Brain microvascular endothelial cell (primary cell): ENCODE results near the gene PYCR2.

Source experiments
- DNase-seq: peaks from one replicate; pipeline ENCODE4 v3.0.0-alpha.2; 2020
- H3K27ac ChIP-seq: fragments of 250-450 bp; sonication (Bioruptor Pico); 2 replicates; pipeline ENCODE4 v1.5.1; 2020; ENCODE audit warnings: mild to moderate bottlenecking, moderate library complexity
- H3K27me3 ChIP-seq: fragments of 250-450 bp; sonication (Bioruptor Pico); replicated peaks from 2 replicates; pipeline ENCODE4 v1.5.1; 2020; ENCODE audit warnings: mild to moderate bottlenecking
- H3K36me3 ChIP-seq: fragments of 250-450 bp; sonication (Bioruptor Pico); replicated peaks from 2 replicates; pipeline ENCODE4 v1.5.1; 2020; ENCODE audit warnings: mild to moderate bottlenecking
- H3K4me3 ChIP-seq: 2 replicates; pipeline ENCODE4 v1.5.1; 2011; ENCODE audit warnings: low read depth, mild to moderate bottlenecking, control low read depth, low read length, moderate library complexity
- in situ Hi-C: cut with HindIII; loops from 2 replicates; pipeline ENCODE4 v1.10.0; 2017; ENCODE audit warnings: low sequenced_read_pairs, low pct_ligation_motif_present
- TF ChIP-seq, protein P1 (sequence below): IDR thresholded peaks from 2 replicates; pipeline ENCODE4 v1.5.1; 2011; ENCODE audit warnings: low read depth, mild to moderate bottlenecking, moderate library complexity, low read length, control low read depth, inconsistent platforms; ENCODE audit errors: missing control alignments

The PYCR2 gene

DNA sequence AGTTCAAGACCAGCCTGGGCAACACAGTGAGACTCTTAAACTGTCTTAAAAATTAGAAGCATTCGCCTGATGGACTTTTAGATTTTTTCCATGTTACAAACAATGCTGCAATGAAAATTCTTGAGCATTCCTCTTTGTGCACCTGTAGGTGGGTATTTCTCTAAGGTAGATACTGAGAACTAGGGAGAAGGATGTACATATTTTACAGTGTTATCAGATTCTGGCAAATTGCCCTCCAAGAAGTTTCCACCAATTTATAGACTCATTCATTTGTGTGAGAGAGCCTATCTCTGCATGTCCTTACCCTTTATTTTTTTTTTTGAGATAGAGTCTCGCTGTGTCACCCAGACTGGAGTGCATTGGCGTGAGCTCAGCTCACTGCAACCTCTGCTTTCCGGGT is 29.3 kb upstream of the PYCR2 start:
- TF ChIP-seq, protein P1, sequence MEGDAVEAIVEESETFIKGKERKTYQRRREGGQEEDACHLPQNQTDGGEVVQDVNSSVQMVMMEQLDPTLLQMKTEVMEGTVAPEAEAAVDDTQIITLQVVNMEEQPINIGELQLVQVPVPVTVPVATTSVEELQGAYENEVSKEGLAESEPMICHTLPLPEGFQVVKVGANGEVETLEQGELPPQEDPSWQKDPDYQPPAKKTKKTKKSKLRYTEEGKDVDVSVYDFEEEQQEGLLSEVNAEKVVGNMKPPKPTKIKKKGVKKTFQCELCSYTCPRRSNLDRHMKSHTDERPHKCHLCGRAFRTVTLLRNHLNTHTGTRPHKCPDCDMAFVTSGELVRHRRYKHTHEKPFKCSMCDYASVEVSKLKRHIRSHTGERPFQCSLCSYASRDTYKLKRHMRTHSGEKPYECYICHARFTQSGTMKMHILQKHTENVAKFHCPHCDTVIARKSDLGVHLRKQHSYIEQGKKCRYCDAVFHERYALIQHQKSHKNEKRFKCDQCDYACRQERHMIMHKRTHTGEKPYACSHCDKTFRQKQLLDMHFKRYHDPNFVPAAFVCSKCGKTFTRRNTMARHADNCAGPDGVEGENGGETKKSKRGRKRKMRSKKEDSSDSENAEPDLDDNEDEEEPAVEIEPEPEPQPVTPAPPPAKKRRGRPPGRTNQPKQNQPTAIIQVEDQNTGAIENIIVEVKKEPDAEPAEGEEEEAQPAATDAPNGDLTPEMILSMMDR, result no peak
- Histone ChIP-seq H3K27me3 (peaks cover 6% of the 10 kb centered on the region), H3K27ac (no peak overlapping the region), H3K4me3 (no peak overlapping the region), H3K36me3 (no peaks in the 10 kb centered on the region)
- in situ Hi-C loops, result no loop called here
- no peak for DNase-seq

DNA sequence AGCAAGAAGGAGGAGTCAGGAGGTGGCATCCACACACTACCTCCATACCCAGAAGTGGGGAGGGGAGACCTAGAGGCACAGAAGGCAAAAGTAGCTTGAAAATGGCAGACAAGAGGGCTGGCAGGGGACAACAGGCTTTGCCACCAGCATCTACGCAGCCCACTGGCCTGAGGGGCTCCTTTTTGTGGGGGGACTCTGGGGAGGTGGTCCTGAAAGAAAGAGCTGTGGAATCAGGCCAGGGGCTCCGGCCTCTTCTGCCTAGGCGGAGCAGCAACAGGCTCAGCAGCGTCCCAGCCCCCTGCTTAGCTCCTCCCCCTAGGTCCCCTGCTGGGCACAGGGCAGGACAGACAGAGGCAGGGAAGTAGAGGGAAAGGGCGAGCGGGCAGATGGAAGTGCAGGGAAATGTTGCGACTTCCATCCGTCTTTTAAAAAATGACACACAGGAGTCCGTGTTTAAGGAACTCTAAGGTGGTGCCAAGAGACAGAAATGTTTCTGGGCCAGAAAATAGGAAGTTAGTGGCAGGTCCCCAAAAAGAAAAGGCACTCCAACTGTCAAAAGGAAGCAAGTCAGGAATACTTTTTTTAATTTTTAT is 27.0 kb upstream of the PYCR2 start:
- H3K36me3 ChIP-seq, result no peaks in the 10 kb centered on the region
- no peak overlapping the region for H3K27ac ChIP-seq
- in situ Hi-C loops, result no loop called here
- DNase-seq, result no peak
- TF ChIP-seq, protein P1, result no peak
- peaks cover 6% of the 10 kb centered on the region for H3K27me3 ChIP-seq
- no peak overlapping the region for H3K4me3 ChIP-seq

DNA sequence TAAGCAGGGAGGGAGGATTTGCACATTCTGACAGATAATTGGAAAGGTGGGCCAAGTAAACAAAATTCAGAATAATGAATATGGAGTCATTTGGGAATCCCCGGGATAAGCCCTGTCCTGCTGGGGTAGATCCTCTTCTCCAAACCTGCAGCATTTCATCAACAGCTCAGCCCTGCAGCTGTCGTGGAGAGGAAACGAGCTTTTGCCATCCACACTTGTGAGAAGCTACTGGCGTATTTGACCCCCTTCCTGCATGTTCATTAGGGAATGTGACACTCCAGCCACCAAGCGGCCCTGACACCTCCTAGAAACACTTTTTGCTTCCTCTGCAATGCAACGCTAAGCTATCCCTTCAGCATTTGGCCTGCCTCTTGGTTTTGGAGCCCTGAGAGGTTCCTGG is 25.0 kb upstream of the PYCR2 start:
- no peak overlapping the region for H3K27ac ChIP-seq
- H3K36me3 ChIP-seq, result no peaks in the 10 kb centered on the region
- peaks cover 6% of the 10 kb centered on the region for H3K27me3 ChIP-seq
- in situ Hi-C loops, result no loop called here
- no peak overlapping the region for H3K4me3 ChIP-seq
- TF ChIP-seq, protein P1, result no peak
- DNase-seq, result no peak

DNA sequence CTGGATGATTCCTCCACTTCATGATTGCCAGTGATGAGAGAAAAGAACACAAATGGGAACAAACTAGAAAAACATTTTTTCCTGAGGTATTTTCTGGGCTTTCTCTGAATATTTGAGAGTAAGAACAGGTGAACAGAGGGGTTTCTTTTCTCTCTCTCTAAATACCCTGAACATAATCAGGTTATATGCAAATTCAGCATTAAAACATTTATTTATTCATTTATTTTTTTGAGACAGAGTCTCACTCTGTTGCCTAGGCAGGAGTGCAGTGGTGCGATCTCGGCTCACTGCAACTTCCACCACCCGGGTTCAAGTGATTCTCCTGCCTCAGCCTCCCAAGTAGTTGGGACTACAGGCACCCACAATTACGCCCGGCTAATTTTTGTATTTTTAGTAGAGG is 22.8 kb upstream of the PYCR2 start:
- no peak overlapping the region for H3K27ac ChIP-seq
- no peak overlapping the region for H3K4me3 ChIP-seq
- no peak for DNase-seq
- TF ChIP-seq, protein P1, result no peak
- in situ Hi-C loops, result no loop called here
- peaks cover 6% of the 10 kb centered on the region for H3K27me3 ChIP-seq
- no peaks in the 10 kb centered on the region for H3K36me3 ChIP-seq

DNA sequence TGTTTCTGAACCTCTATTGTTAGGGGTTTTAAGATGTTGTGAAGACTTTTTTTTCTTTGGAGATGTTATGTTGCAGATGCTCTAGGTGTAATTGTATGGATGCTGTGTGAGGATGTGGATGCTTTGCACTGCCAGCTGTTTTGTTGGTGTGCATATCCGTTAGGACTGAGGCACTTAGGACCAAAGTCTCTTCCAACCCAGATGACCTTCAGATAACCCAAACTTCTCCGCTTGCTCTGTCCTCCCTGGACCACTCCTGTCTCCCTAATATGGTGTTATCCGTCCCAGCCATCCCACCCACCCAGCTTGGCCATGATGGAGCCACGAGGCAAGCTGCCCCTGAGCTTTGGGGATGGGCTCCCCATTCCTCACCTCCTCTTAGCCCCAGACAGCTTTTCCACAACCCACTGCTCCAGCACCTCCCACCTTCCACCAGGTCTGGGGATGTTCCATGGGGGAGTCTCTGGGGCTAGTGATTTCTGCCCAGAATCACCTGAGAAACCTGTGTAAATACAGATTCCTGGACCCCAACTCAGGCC is 22.1 kb upstream of the PYCR2 start:
- Histone ChIP-seq H3K36me3 (no peaks in the 10 kb centered on the region), H3K27ac (no peak overlapping the region), H3K27me3 (peaks cover 6% of the 10 kb centered on the region), H3K4me3 (no peak overlapping the region)
- DNase-seq, result no peak
- TF ChIP-seq, protein P1, result no peak
- in situ Hi-C loops, result no loop called here

DNA sequence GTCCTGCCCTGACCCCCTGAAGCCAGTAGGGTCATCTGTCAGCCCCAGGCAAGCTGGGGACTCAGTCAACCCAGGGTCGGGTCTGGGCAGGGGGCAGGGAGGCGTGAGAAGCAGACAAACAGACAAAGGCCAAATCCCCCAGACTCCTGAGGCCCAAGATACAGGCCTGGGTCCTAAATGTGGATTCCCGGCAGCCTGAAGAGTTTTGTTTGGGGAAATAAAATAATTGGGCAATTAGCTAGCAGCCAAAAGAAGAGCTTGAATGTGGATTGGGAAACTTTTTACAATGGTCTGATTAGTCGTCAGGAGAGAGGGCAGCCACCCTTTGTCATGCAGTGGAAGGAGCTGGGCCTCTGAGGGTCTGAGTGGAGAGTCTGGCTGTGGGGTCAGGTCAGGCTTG is 21.5 kb upstream of the PYCR2 start:
- no peaks in the 10 kb centered on the region for H3K36me3 ChIP-seq
- no peak overlapping the region for H3K4me3 ChIP-seq
- TF ChIP-seq, protein P1, result no peak
- no peak overlapping the region for H3K27ac ChIP-seq
- peaks cover 6% of the 10 kb centered on the region for H3K27me3 ChIP-seq
- DNase-seq, result no peak
- in situ Hi-C loops, result no loop called here
